K562 (cell line): ENCODE measurements around the gene XPR1. TPM values are rescaled to one million over a fixed set of nuclear protein-coding genes. Genes with fewer than 3 reads are reported as not detected.

Experiments
- ATAC-seq: fragments of 200-7000 bp; cut with Tn5 transposase; 3 replicates; pipeline ENCODE4 v1.9.1; 2020; ENCODE audit warnings: moderate library complexity
- BruUV-seq: library from RNA; stranded (reverse); fragments of 400-500 nt; replicated peaks from 2 replicates; lab custom pipeline; 2021; lab: Mats Ljungman, UMichigan
- CTCF ChIA-PET: fragments of 300-600 bp; formaldehyde crosslinking; extraction: SDS; loops from one replicate; lab custom pipeline; 2021; ENCODE audit warnings: low intra/inter-chr PET ratio; lab: Yijun Ruan, JAX
- POLR2A ChIA-PET: fragments of 300-600, 350-650 bp; sonication (Branson Sonifier 250); formaldehyde crosslinking; extraction: SDS; loops from one replicate; lab custom pipeline; 2021; ENCODE audit warnings: antibody characterized with exemption, inconsistent platforms; lab: Yijun Ruan, JAX
- DNase-seq, 4 experiments: peaks; one replicate each; pipeline versions ENCODE4 v3.0.0 to v3.0.0-alpha.2; 2011 to 2018; ENCODE audit warnings: low spot score in 3 of 4, mixed read lengths in 3 of 4; ENCODE audit errors: extremely low read depth in 1 of 4
- FAIRE-seq: peaks from 2 replicates; lab custom pipeline; 2011; peaks lifted over from hg19 to GRCh38; lab: Jason Lieb, UNC
- H2AFZ ChIP-seq: 2 replicates; pipeline ENCODE4 v1.6.0; 2011; ENCODE audit warnings: low read depth, low read length, control low read depth, inconsistent platforms
- H3K27ac ChIP-seq: fragments of 200-600 bp; 3 replicates; pipeline ENCODE4 v1.8.0; 2011; ENCODE audit warnings: low read depth, mild to moderate bottlenecking, control low read depth, inconsistent platforms, low read length, moderate library complexity, mixed read lengths; ENCODE audit errors: extremely low read depth
- H3K27me3 ChIP-seq, 2 experiments: fragments of 300-600 bp in 1 of 2; 2 replicates in 1 of 2; 3 replicates in 1 of 2; pipeline versions ENCODE4 v1.6.0 to v1.8.0; 2011; ENCODE audit warnings: inconsistent platforms in 2 of 2, low read length in 2 of 2, mild to moderate bottlenecking in 1 of 2, mixed read lengths in 1 of 2, moderate library complexity in 1 of 2; ENCODE audit not compliant: control insufficient read depth in 2 of 2, insufficient read depth in 2 of 2
- H3K36me3 ChIP-seq: fragments of 300-600 bp; 3 replicates; pipeline ENCODE4 v1.8.0; 2011; ENCODE audit warnings: mild to moderate bottlenecking, low read length, inconsistent platforms; ENCODE audit not compliant: control insufficient read depth, insufficient read depth
- H3K4me1 ChIP-seq, 2 experiments: fragments of 200-600 bp in 1 of 2; replicated peaks in 1 of 2; 2 replicates in 1 of 2; 3 replicates in 1 of 2; pipeline versions ENCODE4 v1.5.1 to v1.8.0; 2011; ENCODE audit warnings: inconsistent platforms in 2 of 2, low read length in 2 of 2, mild to moderate bottlenecking in 1 of 2, mixed read lengths in 1 of 2, moderate library complexity in 1 of 2; ENCODE audit not compliant: control insufficient read depth in 2 of 2, insufficient read depth in 2 of 2
- H3K4me2 ChIP-seq: 2 replicates; pipeline ENCODE4 v1.6.1; 2011; ENCODE audit warnings: low read length, control low read depth, inconsistent platforms, mixed read lengths; ENCODE audit not compliant: insufficient read depth
- H3K4me3 ChIP-seq: fragments of 200-600 bp; sonication (generic), shearing (Covaris generic); 2 replicates; pipeline ENCODE4 v1.5.1; 2016; ENCODE audit warnings: control low read depth, inconsistent platforms
- H3K79me2 ChIP-seq: fragments of 200-600 bp; 3 replicates; pipeline ENCODE4 v1.8.0; 2011; ENCODE audit warnings: low read length, inconsistent platforms; ENCODE audit not compliant: control insufficient read depth, insufficient read depth
- H3K9ac ChIP-seq, 2 experiments: 2 replicates each; pipeline versions ENCODE4 v1.6.0 to v1.6.1; 2011; ENCODE audit warnings: low read depth in 2 of 2, low read length in 2 of 2, control low read depth in 1 of 2, inconsistent platforms in 1 of 2, mild to moderate bottlenecking in 1 of 2, mixed read lengths in 1 of 2; ENCODE audit not compliant: insufficient read depth in 1 of 2
- H3K9me1 ChIP-seq: one replicate; pipeline ENCODE4 v1.6.0; 2011; ENCODE audit warnings: inconsistent platforms, mild to moderate bottlenecking, low read length, moderate library complexity; ENCODE audit not compliant: control insufficient read depth, insufficient read depth
- H3K9me3 ChIP-seq: replicated peaks from 2 replicates; pipeline ENCODE4 v1.5.1; 2011; ENCODE audit warnings: low read depth, low read length, inconsistent platforms; ENCODE audit not compliant: control insufficient read depth, insufficient read depth
- H4K20me1 ChIP-seq: replicated peaks from 2 replicates; pipeline ENCODE4 v1.6.1; 2011; ENCODE audit warnings: low read length, inconsistent platforms, mixed read lengths; ENCODE audit not compliant: control insufficient read depth, insufficient read depth
- FOXJ2 ChIP-seq: fragments of 200-800 bp; sonication (Bioruptor generic); IDR thresholded peaks from 2 replicates; pipeline ENCODE4 v1.6.1; 2016; ENCODE audit warnings: missing genetic modification characterization, missing compliant biosample characterization
- HSF4 ChIP-seq: fragments of 250-450 bp; sonication (Bioruptor Pico); IDR thresholded peaks from 2 replicates; pipeline ENCODE4 v2.1.2; 2022; ENCODE audit warnings: mild to moderate bottlenecking, moderate library complexity, borderline replicate concordance
- MAX ChIP-seq: sonication (generic); formaldehyde crosslinking; IDR thresholded peaks from 2 replicates; pipeline ENCODE4 v1.9.0; 2022; ENCODE audit warnings: mild to moderate bottlenecking, missing genetic modification reagents
- MTA3 ChIP-seq: fragments of 450-650 bp; formaldehyde crosslinking; IDR thresholded peaks from 2 replicates; pipeline ENCODE4 v1.6.1; 2017; ENCODE audit warnings: mild to moderate bottlenecking, borderline replicate concordance
- POLR2B ChIP-seq: fragments of 450-650 bp; IDR thresholded peaks from 2 replicates; pipeline ENCODE4 v1.6.1; 2018; ENCODE audit warnings: low read depth; ENCODE audit not compliant: partially characterized antibody
- POU5F1 ChIP-seq: fragments of 150-350 bp; IDR thresholded peaks from 2 replicates; pipeline ENCODE4 v1.6.1; 2014; ENCODE audit warnings: borderline replicate concordance, low read length, low read depth, mild to moderate bottlenecking; ENCODE audit not compliant: partially characterized antibody
- RAD51 ChIP-seq: fragments of 450-650 bp; IDR thresholded peaks from 2 replicates; pipeline ENCODE4 v1.7.1; 2016; ENCODE audit warnings: low read depth, mild to moderate bottlenecking, borderline replicate concordance
- ZNF175 ChIP-seq: fragments of 200-800 bp; sonication (Bioruptor generic); IDR thresholded peaks from 2 replicates; pipeline ENCODE4 v1.6.1; 2016; ENCODE audit warnings: low read depth, mild to moderate bottlenecking, missing genetic modification characterization, missing compliant biosample characterization
- ZNF551 ChIP-seq: fragments of 250-450 bp; sonication (Bioruptor Pico); IDR thresholded peaks from 2 replicates; pipeline ENCODE4 v1.5.0; 2021; ENCODE audit warnings: mild to moderate bottlenecking, moderate library complexity
- whole genome bisulfite sequencing: fragments of 100-300 bp; shearing (Covaris generic); methylation state at CpG from one replicate; pipeline ENCODE4 v1.1.6; 2016; ENCODE audit warnings: low coverage, mixed read lengths; ENCODE audit not compliant: insufficient coverage; ENCODE audit errors: missing lambda C conversion rate; 5-methylcytosine and 5-hydroxymethylcytosine counted together
- in situ Hi-C: fragments of 300-500 bp; cut with MboI; formaldehyde crosslinking; loops from 4 replicates; pipeline ENCODE4 v1.15.0; 2018; ENCODE audit warnings: inconsistent platforms, mixed read lengths
- intact Hi-C: fragments of 100-400 bp; cut with micrococcal nuclease; formaldehyde crosslinking; loops from 2 replicates; pipeline ENCODE4 v1.14.2; 2022
- polyA plus RNA-seq, 8 experiments: library from polyadenylated mRNA; depleted of rRNA in 4 of 8; stranded (reverse) in 5 of 8; unstranded in 3 of 8; fragments of >200 nt; fragmentation: Nextera tagmentation in 2 of 8; fragmentation: Illumina TruSeq in 1 of 8; extraction: Ambion mirVana in 2 of 8; extraction: Trizol in 1 of 8; gene quantifications; 2 replicates each; pipeline versions ENCODE4 v1.2.1 to v1.2.3, GENCODE V29; 2011 to 2014; ENCODE audit warnings: inconsistent platforms in 1 of 8, missing spikeins in 1 of 8
- total RNA-seq, 7 experiments: library from RNA; depleted of rRNA in 6 of 7; stranded (reverse); fragments of >200 nt in 6 of 7; fragmentation: Illumina TruSeq in 2 of 7; extraction: Trizol in 2 of 7; gene quantifications; 2 replicates each; pipeline versions ENCODE4 v1.2.1 to v1.2.3, GENCODE V29; 2011 to 2021; ENCODE audit warnings: low replicate concordance in 1 of 7
- TF ChIP-seq, protein P1 (sequence below): fragments of 450-650 bp; IDR thresholded peaks from 2 replicates; pipeline ENCODE4 v1.6.1; 2016; ENCODE audit warnings: mild to moderate bottlenecking, moderate library complexity

XPR1 gene
- total and polyA plus RNA-seq, 9 of the 15 experiments (the other 6 are each of a cell fraction or from before 2014, with no cell fraction given): 3.0 to 66.2 (median 38.6) TPM

DNA sequence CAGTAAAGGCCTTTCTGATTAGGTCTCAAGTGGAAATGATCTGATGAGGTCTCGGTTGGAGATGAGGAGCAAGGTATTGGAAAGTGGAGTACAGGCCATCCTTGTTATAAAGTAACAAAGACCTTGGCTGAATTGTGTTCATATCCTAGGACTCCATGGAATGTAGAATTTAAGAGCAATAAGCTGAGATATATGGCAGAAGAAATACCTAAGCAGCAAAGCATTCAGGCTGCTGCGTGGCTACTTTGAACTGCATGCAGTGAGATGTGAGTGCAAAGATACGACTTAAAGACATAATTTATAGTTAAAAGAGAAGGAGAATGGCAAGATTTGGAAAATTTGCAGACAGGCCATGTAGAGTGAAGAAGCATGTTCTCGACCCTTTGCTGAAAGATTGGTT is 11.2 kb upstream of the XPR1 start:
- WGBS: 51% methylated on average over 4 of the region's 4 CpGs
- no peak overlapping the region for H3K9ac ChIP-seq
- ChIA-PET POLR2A (interaction anchor here (2.7 to 2.8 kb wide), 2 partner anchors 10 to 11 kb away, joined by 9 to 13 read pairs; partner anchors contain the start of gene XPR1), CTCF (no interaction called here)
- H3K36me3 ChIP-seq: no peaks in the 10 kb centered on the region; the same call in 2 of the 3 replicates
- in situ Hi-C loops (no loop called here), intact Hi-C loops (no loop called here)
- DNase-seq (no peak), ATAC-seq (no peak), FAIRE-seq (no peak)
- H4K20me1 ChIP-seq: no peaks in the 10 kb centered on the region
- peaks cover 0 to 32% of the 10 kb centered on the region in 2 experiments; a peak in 4 of 5 replicates for H3K4me1 ChIP-seq
- no peak overlapping the region for H3K4me2 ChIP-seq
- H3K9me3 ChIP-seq: no peaks in the 10 kb centered on the region
- no peaks in the 10 kb centered on the region for H3K9me1 ChIP-seq
- peak overlapping the region; percentile 69; the same call in 1 of the 2 replicates for H2AFZ ChIP-seq
- no TSS peak for BruUV-seq
- H3K79me2 ChIP-seq: no peaks in the 10 kb centered on the region
- H3K4me3 ChIP-seq: no peak overlapping the region
- no peak overlapping the region for H3K27ac ChIP-seq
- no peaks in the 10 kb centered on the region for H3K27me3 ChIP-seq
- TF ChIP-seq POU5F1: no peak
- no peak for TF ChIP-seq ZNF175
- TF ChIP-seq ZNF551: no peak
- no peak for TF ChIP-seq RAD51
- TF ChIP-seq, protein P1, sequence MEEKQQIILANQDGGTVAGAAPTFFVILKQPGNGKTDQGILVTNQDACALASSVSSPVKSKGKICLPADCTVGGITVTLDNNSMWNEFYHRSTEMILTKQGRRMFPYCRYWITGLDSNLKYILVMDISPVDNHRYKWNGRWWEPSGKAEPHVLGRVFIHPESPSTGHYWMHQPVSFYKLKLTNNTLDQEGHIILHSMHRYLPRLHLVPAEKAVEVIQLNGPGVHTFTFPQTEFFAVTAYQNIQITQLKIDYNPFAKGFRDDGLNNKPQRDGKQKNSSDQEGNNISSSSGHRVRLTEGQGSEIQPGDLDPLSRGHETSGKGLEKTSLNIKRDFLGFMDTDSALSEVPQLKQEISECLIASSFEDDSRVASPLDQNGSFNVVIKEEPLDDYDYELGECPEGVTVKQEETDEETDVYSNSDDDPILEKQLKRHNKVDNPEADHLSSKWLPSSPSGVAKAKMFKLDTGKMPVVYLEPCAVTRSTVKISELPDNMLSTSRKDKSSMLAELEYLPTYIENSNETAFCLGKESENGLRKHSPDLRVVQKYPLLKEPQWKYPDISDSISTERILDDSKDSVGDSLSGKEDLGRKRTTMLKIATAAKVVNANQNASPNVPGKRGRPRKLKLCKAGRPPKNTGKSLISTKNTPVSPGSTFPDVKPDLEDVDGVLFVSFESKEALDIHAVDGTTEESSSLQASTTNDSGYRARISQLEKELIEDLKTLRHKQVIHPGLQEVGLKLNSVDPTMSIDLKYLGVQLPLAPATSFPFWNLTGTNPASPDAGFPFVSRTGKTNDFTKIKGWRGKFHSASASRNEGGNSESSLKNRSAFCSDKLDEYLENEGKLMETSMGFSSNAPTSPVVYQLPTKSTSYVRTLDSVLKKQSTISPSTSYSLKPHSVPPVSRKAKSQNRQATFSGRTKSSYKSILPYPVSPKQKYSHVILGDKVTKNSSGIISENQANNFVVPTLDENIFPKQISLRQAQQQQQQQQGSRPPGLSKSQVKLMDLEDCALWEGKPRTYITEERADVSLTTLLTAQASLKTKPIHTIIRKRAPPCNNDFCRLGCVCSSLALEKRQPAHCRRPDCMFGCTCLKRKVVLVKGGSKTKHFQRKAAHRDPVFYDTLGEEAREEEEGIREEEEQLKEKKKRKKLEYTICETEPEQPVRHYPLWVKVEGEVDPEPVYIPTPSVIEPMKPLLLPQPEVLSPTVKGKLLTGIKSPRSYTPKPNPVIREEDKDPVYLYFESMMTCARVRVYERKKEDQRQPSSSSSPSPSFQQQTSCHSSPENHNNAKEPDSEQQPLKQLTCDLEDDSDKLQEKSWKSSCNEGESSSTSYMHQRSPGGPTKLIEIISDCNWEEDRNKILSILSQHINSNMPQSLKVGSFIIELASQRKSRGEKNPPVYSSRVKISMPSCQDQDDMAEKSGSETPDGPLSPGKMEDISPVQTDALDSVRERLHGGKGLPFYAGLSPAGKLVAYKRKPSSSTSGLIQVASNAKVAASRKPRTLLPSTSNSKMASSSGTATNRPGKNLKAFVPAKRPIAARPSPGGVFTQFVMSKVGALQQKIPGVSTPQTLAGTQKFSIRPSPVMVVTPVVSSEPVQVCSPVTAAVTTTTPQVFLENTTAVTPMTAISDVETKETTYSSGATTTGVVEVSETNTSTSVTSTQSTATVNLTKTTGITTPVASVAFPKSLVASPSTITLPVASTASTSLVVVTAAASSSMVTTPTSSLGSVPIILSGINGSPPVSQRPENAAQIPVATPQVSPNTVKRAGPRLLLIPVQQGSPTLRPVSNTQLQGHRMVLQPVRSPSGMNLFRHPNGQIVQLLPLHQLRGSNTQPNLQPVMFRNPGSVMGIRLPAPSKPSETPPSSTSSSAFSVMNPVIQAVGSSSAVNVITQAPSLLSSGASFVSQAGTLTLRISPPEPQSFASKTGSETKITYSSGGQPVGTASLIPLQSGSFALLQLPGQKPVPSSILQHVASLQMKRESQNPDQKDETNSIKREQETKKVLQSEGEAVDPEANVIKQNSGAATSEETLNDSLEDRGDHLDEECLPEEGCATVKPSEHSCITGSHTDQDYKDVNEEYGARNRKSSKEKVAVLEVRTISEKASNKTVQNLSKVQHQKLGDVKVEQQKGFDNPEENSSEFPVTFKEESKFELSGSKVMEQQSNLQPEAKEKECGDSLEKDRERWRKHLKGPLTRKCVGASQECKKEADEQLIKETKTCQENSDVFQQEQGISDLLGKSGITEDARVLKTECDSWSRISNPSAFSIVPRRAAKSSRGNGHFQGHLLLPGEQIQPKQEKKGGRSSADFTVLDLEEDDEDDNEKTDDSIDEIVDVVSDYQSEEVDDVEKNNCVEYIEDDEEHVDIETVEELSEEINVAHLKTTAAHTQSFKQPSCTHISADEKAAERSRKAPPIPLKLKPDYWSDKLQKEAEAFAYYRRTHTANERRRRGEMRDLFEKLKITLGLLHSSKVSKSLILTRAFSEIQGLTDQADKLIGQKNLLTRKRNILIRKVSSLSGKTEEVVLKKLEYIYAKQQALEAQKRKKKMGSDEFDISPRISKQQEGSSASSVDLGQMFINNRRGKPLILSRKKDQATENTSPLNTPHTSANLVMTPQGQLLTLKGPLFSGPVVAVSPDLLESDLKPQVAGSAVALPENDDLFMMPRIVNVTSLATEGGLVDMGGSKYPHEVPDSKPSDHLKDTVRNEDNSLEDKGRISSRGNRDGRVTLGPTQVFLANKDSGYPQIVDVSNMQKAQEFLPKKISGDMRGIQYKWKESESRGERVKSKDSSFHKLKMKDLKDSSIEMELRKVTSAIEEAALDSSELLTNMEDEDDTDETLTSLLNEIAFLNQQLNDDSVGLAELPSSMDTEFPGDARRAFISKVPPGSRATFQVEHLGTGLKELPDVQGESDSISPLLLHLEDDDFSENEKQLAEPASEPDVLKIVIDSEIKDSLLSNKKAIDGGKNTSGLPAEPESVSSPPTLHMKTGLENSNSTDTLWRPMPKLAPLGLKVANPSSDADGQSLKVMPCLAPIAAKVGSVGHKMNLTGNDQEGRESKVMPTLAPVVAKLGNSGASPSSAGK: no peak
- TF ChIP-seq HSF4 (CRISPR knock-in tag): no peak
- no peak for TF ChIP-seq MAX (CRISPR knock-in tag)
- no peak for TF ChIP-seq FOXJ2 (tag)
- TF ChIP-seq POLR2B: no peak
- no peak for TF ChIP-seq MTA3
